GM19238 (cell line): ENCODE data around the gene GPHA2.

ENCODE experiments used
- DNase-seq: peaks from one replicate; pipeline ENCODE4 v3.0.0; 2011; ENCODE audit warnings: low spot score; ENCODE audit not compliant: insufficient read length

The GPHA2 gene

DNA sequence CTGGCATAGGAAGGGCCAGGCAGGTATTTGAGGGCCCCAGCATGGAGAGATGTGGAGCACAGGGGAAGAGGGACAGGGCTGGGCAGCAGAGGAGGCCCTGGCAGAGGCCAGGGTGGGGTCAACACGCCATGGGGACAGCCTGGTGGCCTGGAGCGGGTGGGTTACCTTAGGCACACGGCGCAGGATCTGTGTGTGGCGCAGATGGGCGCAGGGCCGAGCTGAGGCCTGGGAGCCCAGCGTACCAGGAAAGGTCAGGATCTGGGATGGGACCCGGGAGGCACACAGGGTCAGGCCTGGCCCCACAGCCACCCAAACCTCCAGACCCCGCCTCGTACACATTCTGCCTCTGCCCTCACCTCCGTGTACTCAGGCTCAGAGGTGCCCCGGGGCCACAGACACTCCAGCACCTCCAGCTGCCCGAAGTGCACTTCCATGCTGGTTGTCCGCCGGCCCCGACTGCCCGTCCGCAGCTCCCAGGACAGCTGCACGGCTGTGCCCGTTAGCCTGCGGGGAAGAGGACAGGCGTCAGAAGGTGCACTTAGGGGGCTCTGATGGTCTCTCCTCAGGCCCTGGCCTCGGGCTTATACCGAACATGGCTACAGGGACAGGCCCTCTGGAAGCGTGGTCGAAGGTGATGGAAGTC lies 25.1 kb downstream of the GPHA2 start:
- DNase-seq = no peak

DNA sequence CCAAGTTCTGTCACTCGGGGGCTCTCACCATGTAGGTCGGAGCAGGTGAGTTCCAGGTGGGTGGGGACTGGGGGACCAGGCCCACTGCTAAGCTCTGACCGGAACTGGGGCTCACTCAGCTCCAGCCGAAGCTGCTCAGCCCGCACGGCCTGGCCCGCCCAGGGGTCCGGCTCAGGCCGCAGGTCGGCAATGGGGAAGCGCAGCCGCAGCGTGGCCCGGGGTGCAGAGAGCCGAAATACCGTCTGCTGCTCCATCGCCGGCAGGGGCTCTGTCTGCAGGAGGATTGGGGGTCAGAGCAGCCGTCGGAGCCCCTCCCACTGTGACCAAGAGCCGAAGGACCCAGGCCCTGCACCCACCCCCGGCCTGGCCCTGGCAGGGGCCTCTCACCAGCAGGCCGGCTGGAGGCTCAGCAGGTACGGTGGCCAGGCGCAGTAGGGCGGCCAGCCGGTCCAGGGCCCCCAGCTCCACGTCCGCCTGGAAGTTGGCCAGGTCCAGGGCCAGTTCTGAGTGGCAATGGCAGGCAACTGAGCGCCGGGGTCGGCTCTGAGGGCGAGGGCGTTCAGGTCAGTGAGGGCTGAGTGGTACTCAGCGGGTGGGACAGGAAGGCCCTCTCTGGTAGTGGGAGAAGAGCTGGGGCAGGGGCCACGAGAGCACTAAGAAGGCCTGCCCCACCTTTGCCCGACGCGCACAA lies 25.9 kb downstream of the GPHA2 start:
- DNase-seq = no peak

DNA sequence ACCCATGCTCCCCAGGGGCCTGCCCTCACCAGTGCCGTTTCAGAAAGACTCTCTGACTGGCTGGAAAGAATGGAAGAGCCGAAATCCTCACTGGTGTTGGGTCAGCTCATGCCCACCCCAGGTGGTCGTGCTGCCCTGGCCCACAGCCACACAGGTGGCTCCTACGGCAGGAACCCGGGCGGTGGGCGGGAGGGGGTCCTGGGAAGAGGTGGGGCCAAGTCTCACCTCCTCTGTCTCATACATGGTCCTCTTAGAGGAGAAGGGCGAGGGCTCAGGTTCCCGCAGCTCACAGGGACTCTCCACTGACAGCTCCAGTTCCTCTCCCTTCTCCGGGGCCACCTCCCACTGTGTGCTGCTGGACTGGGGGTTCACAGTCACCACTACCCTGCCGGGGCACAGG lies 26.9 kb downstream of the GPHA2 start:
- DNase-seq = no peak

DNA sequence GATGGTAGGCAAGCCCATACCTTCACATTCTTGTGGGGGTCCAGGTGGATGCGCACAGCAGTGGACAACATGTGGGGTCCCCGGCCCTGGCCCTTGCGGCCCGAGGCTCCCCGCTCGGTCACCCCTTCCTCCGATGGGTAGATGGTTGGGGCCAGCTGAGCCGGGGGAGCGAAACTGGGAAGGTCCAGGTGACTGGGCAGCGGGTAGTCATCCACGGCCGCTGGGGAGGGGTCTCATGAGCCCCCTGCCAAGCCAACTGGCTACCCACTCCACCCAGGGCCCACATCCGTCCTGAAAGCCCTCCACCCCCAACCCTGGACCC lies 29.4 kb downstream of the GPHA2 start:
- no peak for DNase-seq

DNA sequence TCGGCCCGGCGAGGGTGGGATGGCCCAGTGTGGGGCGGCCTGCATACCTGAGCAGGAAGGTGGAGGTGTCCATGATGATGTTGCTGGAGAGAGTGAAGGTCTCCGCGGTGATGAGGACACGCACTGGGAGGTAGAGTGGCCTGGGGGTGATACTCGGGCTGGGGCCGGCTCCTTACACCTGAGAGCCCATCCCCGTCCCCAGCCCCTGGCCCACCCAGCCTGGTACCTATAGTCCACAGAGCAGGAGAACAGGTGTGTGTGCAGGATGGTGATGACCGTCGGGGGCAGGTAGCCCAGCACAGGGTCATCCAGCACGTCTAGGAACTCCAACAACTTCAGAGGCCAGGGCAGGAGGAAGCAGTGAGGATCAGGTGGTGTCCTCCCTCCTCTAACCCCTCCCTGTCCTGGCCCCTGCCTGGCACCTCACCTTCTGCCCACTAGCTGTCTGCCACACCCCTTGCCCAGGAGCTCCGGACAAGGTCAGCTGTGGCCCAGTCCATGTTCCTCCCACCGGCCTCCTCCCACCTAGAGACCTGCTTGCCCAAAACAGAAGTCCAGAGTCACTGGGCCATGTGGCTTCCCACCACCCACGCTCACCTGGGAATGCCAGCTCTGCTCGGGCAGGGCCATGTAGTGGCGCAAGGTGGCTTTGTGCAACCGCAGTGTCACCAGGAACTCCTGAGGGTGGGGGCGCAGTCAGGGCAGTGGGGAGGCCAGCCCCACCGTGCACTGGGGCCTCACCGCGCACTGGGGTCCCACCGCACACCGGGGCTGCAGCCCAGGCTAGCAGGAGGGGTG lies 30.0 kb downstream of the GPHA2 start:
- DNase-seq = no peak

DNA sequence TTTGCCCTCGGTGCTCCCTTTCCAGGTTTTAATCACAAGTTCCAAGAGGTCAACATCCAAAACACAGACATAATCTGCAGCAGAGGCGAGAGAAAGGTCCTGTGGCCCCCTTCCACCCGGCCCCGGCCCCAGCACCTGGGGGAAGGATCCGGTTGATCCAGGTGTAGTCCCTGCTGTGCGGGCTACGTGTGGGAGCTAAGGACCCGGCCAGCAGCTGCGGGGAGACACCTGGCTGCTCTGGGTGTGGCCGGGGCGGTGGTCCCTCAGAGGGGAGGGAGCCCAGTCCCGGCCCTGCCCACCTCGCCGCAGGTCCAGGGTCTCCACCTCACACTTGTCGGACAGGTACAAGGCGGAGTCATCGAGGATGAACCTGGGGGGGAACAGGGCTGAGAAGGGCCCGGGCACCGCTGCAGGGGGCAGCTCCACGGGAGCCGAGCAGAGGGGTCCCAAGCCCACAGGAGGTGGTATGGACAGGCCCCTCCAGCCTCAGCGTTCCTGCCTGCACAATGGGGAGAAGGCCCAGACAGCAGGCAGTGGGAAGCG lies 32.3 kb downstream of the GPHA2 start:
- DNase-seq = no peak

DNA sequence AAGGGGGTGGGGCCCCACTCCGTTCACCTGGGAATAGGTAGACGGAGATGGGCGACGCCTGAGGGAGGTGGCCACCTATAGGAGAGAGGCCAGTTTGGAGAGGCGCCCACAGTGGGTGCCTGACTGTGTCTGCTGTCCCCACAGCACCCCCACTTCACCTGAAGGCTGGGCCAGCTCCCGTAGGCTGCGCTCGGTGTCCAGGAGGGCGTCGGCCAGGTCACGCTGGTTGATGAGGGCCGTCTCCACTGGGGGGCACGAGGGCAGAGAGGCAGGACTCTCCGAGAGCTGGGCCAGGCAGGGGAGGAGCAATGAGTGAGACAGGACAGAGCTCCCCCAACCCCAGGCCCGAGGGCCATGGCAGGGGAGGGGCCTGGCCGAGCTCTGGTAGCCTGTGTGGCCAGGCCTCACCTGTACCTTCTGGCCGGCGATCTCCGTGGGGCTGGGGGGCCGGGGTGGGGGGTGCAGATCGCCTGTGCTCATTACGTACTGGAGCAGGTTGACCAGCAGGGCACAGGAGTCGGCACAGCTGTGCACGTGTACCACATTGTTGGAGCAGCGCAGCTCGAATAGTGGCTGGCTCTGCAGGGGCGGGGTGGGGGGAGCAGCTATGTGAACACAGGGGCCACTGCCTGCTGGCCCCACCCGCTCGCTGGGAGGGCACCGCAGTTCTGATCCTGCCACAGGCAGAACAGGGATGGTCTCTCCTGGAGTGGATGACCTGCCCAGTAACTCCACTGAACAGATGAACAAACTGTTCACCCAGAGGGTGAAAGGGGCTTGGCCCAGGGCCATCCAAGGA lies 33.4 kb downstream of the GPHA2 start:
- DNase-seq = no peak

DNA sequence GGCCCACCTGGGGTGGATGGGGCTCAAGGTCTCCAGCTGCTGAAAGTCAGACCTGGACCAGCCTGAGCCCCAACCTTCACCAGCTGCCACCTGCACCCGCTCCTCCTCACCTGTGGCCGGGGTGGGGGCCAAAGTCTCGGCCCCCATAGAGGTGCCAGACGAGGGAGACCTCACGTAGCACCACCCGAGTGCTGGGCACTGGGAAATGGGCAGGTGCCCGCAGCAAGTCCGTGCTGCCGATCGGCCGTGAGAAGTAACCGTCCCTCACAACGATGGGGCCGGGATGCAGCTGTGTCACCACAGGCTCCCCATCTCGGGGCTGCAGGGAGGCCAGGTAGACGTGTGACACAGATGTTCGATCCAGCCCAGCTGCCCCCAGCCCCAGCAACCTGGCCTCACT lies 34.9 kb downstream of the GPHA2 start:
- DNase-seq = no peak

DNA sequence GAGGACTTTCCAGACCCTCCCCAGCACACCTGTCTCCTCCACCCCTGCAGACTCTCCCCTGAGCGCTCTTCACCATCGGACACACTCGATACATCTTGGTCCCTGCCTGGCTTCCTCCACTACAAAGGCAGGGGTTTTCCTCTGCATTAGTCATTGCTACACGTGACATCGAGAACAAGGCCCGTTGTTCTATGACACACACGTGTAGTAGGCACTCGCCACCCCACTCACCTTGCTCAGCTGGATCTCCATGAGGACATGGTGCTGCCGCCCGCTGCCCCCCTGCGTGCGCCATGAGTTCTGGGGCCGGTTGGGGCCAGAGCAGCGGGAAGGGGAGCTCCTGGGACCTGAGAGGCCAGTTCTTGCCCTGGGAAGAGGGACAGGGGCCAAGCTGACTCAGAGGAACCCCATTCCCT lies 35.4 kb downstream of the GPHA2 start:
- DNase-seq = no peak

DNA sequence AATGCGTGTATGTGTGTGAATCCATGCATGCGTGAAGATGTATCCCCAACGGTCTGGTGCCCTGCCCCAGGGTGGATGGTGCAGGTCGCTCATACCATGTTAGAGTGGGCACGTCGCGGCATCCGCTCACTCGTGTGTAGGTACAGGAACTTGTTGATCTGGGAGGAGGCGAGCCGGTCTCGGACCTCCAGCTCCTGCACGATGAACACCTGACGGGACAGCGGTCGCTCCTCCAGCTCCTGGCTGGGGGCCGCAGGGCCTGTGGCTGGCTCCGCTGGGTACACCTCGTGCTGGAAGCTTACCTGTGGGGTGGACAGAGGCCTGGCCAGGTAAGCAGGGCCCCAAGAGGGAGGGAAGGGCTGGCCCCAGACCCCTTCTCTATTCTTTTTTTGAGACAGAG lies 37.2 kb downstream of the GPHA2 start:
- no peak for DNase-seq

DNA sequence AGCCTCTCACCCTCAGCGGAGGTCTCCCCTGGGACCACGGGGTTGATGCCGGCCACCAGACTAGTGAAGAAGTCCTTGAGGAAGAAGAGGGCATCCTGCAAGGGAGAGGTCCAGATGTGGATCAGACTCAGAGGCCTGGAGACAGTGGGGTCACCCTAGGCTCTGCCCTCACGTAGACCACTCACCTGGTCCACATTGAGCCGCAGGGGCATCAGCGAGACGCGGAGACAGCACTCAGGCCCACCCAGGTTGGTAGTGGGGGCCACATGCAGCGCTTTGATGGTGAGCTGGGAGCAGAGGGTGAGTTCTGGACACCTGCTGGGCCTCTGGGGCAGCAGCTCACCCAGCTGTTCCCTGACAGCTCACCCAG lies 37.6 kb downstream of the GPHA2 start:
- no peak for DNase-seq

DNA sequence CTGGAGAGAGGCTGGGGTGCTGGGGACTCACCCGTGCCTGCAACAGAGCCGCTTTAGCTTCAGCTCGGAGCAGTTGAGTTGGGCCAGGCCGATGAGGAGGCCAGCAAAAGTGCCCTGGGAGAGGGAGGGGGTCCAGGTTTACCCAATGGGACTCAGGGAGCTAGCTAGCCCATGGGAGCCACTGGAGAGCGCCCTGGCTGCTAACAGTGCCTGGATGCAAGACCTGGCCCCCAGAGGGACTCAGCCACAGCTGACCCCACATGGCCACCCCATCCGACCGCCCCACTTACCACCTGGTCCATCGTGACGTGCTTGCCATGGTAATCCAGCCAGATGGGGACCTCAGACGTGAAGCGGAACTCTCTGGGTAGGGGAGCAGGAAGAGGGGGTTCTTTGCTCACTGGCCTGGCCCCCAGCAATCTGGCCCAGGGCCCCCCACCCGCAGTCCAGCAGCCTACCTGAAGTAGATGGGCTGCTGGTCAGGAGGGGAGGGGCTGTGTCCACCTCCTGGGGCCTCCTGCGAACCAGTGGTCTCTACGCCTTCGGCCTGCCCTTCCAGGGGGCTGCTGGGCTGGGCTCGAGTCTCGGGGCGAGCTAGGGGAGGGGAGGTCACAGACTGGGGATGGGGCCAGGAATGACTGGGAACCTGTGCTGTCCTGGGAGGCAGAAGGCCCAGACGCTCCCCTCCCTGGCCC lies 38.2 kb downstream of the GPHA2 start:
- no peak for DNase-seq

DNA sequence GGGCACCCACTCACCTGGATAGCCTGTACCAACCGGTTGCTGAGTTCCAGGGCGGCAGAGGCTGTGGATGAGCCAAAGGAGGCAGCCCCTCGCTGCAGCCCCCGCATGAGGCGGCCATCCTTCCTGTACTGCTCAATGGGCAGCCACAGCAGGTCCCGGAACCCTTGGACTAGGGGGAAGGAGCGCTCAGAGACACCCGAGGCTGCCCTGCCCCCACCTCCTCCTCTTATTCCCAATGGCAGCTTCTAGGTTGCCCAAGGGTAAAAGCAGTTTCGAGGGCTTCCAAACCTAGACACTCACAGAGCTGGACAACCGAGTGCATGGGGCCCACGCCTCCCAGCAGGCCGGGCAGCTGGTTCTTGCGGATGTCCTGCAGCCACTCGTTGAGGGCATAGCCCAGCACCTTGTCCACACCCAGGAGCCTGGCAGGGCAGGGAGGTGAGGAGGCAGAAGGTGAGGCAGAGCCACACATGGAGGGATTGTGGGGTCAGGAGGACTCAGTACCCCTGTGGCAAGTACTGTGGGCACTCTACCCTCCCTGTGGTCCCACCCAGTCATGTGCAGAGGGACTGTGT lies 39.2 kb downstream of the GPHA2 start:
- DNase-seq = no peak

DNA sequence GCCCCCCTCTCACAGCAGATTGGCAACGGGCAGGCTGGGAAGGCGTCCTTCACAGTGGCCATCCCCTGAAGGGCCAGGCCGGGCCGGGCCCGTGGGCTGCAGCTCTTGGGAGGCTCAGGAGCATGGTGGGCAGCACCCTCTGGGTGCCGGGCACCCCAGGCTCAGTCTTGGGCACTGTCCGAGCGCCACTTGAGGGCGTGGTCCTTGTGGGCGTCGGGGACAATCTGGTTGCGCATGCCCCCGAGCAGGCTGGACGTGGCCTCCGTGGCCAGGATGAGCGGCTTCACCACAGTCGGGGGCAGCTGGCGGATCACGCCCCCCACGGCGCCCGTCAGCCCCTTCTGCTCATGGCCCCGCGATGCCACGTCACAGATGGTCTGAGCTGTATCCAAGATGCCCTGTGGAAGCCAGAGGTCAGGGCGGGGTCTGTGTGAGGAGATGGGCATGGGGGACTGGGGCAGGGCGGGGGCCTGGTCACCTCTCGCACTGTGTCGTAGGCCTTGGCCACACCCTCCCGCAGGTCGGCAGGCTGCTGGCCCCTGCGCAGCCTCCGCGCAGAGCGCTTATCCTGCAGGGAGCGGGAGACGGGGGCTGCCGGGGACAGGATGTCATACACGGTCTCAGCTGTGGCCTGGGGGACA lies 40.8 kb downstream of the GPHA2 start:
- DNase-seq = no peak

DNA sequence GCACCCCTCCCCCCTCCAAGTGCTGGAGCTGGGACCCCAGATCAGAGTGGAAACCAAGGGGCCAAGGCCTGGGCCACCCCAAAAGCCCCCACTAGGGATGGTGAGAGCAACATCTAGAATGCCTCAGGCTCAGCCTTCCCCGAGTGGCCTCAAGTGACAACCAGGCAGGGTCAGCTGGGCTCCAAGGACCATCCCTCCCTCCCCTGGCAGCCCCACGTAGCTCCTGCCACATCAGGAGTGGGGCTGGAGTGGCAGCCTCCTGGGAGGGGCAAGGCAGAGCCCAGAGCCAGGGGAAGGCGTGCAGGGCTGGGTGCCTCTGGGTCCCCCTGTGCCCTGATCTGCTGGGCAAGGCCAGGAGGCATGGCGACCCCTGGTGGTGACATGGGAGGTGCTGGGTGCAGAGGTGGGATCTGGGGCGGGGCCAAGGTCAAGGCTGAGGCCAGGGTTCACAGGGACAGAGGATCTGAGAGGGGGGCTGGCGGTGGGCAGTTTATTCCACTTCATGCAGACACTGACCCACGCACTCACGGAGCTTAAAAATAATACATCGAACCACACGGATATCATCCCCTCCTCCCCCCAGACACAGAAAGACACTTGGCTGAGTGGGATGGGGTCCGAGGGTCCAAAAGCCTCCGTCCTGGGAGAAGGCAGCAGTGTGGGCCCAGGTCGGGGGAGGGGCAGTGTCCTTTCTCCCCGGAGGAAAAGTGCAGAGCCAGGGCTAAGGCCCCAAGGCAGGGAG lies 41.5 kb downstream of the GPHA2 start:
- peak; percentile 92 for DNase-seq

DNA sequence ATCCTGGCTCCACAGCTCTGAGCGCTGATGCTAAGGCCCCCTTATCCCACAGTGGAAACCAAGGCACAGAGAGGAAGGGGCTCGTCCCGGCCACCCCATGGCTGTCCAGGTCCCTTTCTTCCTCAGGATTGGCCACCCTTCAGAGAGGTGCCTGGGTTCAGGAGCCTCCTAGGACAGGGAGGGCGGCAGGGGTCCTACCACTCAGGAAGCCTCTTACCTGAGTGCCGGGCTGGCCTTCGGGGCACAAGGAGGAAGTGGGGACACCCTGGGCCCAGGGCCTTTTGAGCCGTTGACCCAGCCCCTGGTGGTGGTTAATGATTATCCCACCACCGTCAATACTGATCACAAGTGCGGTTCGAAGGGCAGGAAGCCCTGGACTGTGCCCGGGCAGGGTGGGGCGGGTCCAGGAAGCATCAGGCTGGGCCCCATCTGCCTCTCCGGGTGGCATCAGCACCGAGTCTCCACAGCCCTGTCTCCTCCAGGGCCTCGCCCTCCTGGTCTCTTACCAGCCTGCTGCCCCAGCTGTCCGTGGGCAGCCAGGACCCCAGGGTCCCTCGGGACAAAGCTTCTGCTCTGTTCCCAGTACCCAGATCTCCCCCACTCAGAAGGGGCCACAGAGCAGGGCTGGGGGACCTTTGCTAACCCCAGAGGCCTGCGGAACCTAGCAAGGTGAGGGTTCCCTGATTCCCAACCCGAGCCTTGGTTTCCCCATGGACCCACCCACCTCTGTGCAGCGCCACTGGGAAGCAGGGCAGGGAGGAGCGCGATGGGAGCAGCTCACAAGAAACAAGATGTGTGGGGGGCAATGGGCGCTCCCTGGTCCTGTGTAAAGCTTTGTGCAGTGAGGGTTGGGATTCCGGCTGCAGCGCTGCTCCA lies 42.3 kb downstream of the GPHA2 start:
- DNase-seq = no peak

DNA sequence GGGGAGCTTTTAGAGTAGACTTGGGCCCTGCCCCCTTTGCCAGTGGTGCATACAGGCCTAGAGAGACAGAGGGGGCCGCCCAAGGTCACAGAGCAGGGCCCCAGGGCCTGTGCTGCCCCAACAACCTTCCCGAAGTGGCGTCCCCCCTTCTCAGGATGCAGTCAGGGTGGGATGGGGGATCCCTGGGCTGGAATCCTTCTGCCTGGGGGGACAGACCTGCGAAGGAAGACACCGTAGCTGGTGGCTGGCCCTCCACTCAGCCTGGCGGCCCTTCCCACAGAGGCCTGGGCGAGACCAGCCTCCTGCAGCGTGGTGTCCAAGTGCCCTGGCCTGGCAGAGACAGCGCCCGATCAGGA lies 42.9 kb downstream of the GPHA2 start:
- no peak for DNase-seq

DNA sequence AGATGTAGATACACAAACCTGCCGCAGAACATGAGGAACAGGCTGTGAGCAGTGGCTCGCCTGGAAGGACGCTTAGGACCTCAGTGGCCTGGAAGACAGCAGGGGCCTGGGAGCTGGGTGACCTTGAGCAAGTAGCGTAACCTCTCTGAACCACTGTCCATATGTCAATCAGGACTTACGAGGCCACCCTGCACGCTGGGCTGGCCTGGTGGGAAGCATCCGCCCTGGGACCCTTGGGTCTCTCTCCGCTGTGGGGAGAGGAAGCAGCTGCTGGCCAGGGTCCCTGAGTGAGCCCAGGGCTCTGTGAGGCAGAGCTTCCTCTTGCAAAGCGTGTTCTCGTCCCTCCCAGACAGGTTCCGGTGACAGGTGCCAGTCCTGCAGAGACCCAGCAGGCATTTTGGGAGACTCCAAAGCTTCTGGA lies 43.3 kb downstream of the GPHA2 start:
- DNase-seq = no peak

DNA sequence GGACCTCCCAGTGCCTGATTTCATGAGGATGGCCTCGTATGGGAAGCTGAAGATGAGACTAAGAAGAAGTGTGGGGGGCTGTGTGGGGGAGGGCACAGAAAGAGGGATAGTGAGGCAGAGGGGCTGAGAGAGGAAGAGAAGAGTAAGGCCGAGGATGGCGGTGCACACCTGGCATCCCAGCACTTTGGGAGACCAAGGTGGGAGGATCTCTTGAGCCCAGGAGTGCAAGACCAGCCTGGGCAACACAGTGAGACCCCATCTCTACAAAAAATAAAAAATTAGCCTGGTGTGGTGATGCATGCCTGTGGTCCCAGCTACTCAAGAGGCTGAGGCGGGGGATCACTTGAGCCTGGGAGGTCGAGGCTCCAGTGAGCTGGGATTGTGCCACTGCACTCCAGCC lies 43.8 kb downstream of the GPHA2 start:
- no peak for DNase-seq
